GM21723 (cell line): ENCODE results near the gene KLF4.

ENCODE experiments used
- ATAC-seq: cut with Tn5 transposase; IDR thresholded peaks from one replicate; pipeline ENCODE4 v1.9.1; 2021; ENCODE audit warnings: mild to moderate bottlenecking, moderate library complexity; ENCODE audit not compliant: unreplicated experiment

Gene KLF4

DNA sequence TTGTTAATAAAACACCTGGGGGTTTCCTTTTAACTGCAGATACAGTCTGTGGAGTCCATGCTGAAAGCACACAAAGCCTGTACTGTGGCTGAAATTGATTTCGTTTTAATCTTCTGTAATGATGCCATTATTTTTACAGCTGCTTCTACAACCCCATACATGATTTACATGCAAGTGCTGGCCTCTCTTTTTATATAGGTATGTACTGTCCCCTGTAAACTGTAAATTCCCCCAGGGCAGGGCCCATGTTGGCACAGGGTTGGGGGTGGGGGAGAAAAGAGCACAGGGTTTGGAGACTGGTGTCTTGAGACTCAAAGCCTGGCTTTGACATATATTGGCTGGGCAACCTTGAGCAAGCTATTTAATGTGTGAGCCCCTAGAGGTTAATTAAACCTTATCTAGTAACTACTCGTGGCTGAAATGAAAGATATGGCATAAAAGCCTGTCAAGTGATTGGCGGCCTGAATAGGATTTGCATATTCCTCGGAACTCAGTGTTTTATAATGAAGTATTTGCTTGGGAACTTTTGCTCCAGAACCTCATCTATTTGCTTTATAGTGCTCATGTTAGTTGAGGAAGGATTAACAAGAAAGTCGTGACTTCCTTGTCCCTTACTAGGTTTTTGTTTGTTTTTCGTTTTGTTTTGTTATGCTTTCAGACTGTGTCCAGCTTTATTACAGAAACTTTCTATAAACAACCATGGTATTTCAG lies 34.0 kb downstream of the KLF4 start:
- no peak for ATAC-seq

DNA sequence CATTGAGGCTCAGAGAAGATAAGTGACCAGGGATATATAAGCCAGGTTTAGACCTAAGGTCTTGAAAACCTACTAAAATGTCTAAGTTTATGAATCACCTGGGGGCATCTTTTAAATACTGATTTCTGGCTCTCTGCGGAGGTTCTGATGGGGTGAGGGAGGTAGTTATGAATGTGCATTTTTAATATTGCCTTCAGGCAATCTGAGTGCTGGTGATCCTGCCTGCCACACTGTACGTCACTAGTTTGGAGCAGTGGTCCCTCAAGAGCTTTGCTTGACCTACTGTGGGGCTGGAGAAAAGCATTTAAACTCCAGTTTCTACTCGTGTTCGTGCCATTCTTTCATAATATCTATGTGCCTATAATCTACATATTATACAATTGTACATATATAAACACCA lies 36.1 kb downstream of the KLF4 start:
- ATAC-seq, result no peak

DNA sequence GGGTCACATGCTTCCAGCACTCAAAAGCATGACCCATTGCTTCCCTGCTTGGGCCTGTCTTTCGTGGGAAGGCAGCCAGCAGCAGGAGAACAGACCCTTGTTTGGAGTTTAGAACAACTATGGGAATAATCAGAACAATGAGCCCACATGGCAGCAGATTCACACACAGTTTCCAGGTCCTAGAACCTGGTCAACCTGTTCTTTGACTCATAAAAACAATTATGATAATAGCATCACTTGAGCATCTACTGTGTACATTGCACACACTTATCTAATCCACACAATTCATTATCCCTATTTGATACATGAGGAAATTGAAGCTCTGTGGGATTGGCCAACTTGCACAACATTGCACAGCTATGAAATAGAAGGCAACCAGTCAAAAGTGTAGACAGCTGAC lies 41.7 kb downstream of the KLF4 start:
- no peak for ATAC-seq

DNA sequence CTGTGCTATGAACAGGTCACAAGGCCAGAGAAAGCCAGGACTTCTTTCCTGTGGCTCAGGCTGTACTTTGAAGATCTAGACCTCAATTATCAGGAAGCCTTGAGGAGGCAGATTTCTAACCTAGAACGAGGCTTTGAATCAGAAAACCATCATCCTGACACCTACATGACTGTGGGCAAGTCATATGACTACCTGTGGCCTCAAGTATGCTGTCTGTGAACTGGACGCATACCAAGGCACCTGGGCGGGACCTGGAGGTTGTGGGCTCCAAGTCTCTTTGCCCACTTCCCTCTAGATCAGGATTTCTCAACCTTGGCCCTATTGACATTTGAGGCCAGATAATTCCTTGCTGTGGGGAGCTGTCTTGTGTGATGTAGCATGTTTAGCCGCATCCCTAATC lies 42.5 kb downstream of the KLF4 start:
- no peak for ATAC-seq

DNA sequence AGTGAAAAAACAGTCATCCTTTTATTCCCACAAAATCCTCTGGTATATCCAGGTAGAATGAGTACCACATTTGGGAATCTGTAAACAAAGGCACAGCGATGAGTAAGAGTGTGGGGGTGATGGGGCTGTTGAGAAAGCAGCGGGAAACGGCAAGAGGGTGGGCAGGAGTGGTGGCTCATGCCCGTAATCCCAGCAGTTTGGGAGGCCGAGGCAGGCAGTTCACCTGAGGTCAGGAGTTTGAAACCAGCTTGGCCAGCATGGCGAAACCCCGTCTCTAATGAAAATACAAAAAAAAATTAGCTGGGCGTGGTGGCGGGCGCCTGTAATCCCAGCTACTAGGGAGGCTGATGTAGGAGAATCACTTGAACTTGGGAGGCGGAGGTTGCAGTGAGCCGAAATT lies 43.1 kb downstream of the KLF4 start:
- no peak for ATAC-seq

DNA sequence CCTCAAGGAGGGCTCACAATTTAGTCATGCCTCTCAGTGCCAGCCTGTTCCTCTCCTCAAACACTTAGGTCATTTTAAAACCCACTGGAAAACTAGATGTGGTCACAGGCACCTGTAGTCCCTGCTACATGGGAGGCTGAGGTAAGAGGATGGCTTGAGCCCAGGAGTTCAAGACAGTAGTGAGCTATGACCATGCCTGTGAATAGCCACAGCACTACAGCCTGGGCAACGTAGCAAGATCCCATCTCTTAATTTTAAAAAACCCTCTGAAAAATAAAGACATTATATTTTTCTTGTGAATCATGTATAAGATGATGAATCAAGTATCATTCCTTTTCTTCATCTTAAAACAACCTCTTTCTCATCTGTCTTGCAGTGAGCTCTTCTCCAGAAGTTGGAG lies 45.8 kb downstream of the KLF4 start:
- no peak for ATAC-seq

DNA sequence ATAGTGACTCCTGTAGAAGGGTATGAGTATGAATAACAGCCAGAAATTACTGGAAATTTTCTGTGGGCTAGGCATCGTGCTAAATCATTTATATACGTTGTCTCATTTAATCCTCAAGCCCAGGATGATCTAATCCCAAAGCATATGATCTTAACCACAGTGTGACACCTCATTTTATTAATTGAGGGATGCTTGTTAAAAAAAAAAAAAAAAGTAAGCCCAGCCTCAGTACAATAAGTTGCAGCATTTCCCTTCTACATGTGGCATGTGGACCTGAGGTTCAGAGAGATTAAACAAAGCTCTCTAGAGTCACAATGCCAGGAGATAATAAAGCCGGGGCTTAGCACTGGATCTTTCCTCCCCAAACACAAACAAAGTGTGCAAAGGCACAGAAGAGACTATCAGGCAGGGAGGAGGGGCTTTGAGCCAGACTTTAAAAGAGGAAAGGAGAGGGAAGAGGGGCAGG lies 49.5 kb downstream of the KLF4 start:
- no peak for ATAC-seq

DNA sequence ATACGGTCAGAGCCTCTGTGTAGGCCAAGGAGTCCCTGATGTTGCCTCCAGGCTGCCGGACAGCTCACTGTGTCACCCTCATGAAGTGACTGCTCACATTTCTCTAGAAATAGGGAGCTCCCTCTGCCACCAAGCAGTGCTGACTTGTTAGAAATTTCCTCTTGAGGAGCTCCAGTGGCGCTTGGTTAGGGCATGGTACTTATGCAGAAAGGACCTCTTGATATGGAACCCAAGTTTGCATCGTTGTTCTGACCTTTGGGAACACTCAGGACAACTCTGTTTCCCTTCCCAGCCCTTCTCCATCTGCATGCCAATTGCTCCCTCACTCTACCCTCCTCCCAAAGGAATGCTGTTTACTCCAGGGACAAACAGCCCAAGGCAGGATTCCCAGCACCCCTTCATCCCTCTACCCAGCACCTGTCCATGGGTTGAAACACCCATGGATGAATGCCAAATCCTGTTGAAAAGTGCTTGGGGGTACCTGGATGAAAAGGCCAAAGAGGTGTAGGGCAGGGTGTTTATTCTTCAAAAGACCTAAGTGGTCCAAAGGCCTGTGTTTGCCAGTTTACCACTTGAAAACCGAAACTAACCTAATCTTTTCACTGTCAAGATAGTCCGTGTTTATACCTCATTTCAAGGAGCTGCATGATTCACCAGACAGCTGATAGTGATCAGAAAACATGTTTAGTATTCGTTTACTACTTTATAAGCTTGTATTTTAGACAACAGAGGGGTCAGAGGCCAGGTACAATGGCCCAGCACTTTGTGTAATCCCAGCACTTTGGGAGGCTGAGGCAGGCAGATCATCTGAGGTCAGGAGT lies 51.1 kb downstream of the KLF4 start:
- ATAC-seq, result no peak

DNA sequence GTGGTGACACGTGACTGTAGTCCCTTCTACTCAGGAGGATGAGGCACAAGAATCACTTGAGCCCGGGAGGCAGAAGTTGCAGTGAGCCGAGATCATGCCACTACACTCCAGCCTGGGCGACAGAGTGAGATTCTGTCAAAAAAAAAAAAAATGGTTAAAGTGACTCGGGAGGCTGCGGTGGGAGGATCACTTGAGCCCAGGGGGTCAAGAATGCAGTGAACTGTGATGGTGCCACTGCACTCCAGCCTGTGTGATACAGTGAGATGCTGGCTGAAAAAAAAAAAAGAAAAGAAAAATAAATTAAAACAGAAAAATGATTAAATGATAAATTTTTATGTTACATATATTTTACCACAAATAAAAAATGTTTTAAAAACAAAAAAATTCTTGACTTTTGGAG lies 51.9 kb downstream of the KLF4 start:
- ATAC-seq, result no peak

DNA sequence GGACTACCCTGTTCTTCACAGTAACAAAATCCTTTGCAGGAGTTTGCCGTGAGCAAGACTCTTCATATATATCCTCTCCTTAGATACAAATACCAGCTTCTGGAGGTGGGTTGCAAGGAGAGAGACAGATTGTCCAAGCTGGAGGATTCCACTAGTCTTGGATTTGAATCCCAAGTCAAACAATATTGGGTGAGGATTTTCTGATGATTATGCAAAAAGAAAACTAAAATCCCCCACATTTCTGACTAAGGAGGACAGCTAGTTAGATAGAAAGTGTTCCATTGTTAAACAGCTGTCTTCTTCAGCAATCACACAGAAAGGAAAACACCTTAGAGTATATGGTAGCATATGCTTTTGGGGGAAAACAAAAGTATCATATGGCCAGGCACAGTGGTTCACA lies 54.2 kb downstream of the KLF4 start:
- no peak for ATAC-seq
